AG10803 (cell line): ENCODE measurements around the gene ZFAND2A.

ENCODE experiments used
- DNase-seq: peaks from one replicate; pipeline ENCODE4 v3.0.0; 2010; ENCODE audit warnings: low read depth
- H3K4me3 ChIP-seq: 2 replicates; pipeline ENCODE4 v1.5.1; 2011; ENCODE audit warnings: mild to moderate bottlenecking, low read length, control low read depth
- CTCF ChIP-seq: conservative IDR thresholded peaks from 2 replicates; pipeline ENCODE4 v1.5.1; 2011; ENCODE audit warnings: mild to moderate bottlenecking, low read length, control low read depth, inconsistent platforms

Gene ZFAND2A

GRCh38 chr7:1131471-1132265 is 28.3 kb downstream of the ZFAND2A start:
- H3K4me3 ChIP-seq = no peak overlapping the region
- no peak for TF ChIP-seq CTCF
- no peak for DNase-seq

- no peak overlapping the region for H3K4me3 ChIP-seq
- no peak for DNase-seq
- TF ChIP-seq CTCF = no peak
Observed at GRCh38 chr7:1130021-1130990, 29.7 kb downstream of the ZFAND2A start.

GRCh38 chr7:1129431-1129830 is 30.6 kb downstream of the ZFAND2A start:
- H3K4me3 ChIP-seq = no peak overlapping the region
- TF ChIP-seq CTCF = no peak
- DNase-seq = no peak

- TF ChIP-seq CTCF = no peak
- no peak for DNase-seq
- H3K4me3 ChIP-seq = no peak overlapping the region
Observed at GRCh38 chr7:1127001-1127400, 33.0 kb downstream of the ZFAND2A start.

- TF ChIP-seq CTCF = no peak
- no peak overlapping the region for H3K4me3 ChIP-seq
- no peak for DNase-seq
Observed at GRCh38 chr7:1125603-1125969, 34.4 kb downstream of the ZFAND2A start.

- TF ChIP-seq CTCF = no peak
- DNase-seq = peak; percentile 29
- peak overlapping the region; percentile 26 for H3K4me3 ChIP-seq
Observed at GRCh38 chr7:1124816-1125602, 35.0 kb downstream of the ZFAND2A start.
